H1 (cell line): Measurements from ENCODE around the gene MBNL2. TPM values are rescaled to one million over a fixed set of nuclear protein-coding genes. Genes with fewer than 3 reads are reported as not detected.

Experiments used
- CTCF ChIA-PET: fragments of 300-600 bp; sonication (Branson Sonifier 250); formaldehyde crosslinking; loops from one replicate; lab custom pipeline; 2021; ENCODE audit not compliant: partially characterized antibody; lab: Charles Lee
- POLR2A ChIA-PET: fragments of 300-600 bp; sonication (Branson Sonifier 250); formaldehyde crosslinking; loops from one replicate; lab custom pipeline; 2021; ENCODE audit warnings: inconsistent platforms; ENCODE audit not compliant: partially characterized antibody; lab: Charles Lee
- DNase-seq, 2 experiments: peaks; one replicate each; pipeline versions ENCODE4 v3.0.0 to v3.0.0-alpha.2; 2010 to 2022; ENCODE audit warnings: low spot score in 2 of 2, low read depth in 1 of 2, mixed read lengths in 1 of 2
- FAIRE-seq: peaks from 2 replicates; lab custom pipeline; 2011; peaks lifted over from hg19 to GRCh38; lab: Jason Lieb, UNC
- H2AFZ ChIP-seq: 2 replicates; pipeline ENCODE4 v1.8.1; 2012; ENCODE audit warnings: low read length, inconsistent platforms
- H2AK5ac ChIP-seq: 2 replicates; pipeline ENCODE4 v1.6.1; 2013; ENCODE audit warnings: low read depth, low read length
- H2BK120ac ChIP-seq: replicated peaks from 2 replicates; pipeline ENCODE3; 2013; ENCODE audit warnings: low read depth, low read length, inconsistent platforms
- H2BK12ac ChIP-seq: 2 replicates; pipeline ENCODE4 v1.6.1; 2013; ENCODE audit warnings: low read depth, low read length
- H2BK15ac ChIP-seq: 2 replicates; pipeline ENCODE4 v1.6.1; 2013; ENCODE audit warnings: low read length
- H2BK20ac ChIP-seq: 2 replicates; pipeline ENCODE4 v1.6.1; 2013; ENCODE audit warnings: low read length
- H2BK5ac ChIP-seq: 2 replicates; pipeline ENCODE4 v1.6.1; 2013; ENCODE audit warnings: low read depth, low read length
- H3K14ac ChIP-seq: 2 replicates; pipeline ENCODE4 v1.6.1; 2013; ENCODE audit warnings: inconsistent platforms; ENCODE audit not compliant: insufficient read length
- H3K18ac ChIP-seq: 2 replicates; pipeline ENCODE4 v1.6.1; 2013; ENCODE audit warnings: low read length; ENCODE audit errors: extremely low read depth
- H3K23ac ChIP-seq: 2 replicates; pipeline ENCODE4 v1.6.1; 2013; ENCODE audit warnings: inconsistent platforms; ENCODE audit not compliant: insufficient read length
- H3K23me2 ChIP-seq: 2 replicates; pipeline ENCODE4 v1.6.1; 2013; ENCODE audit warnings: low read depth, low read length
- H3K27ac ChIP-seq: 2 replicates; pipeline ENCODE4 v1.6.1; 2011; ENCODE audit warnings: low read depth, low read length, inconsistent platforms
- H3K27me3 ChIP-seq, 4 experiments: replicated peaks in 1 of 4; 1 replicate in 1 of 4; 2 replicates in 3 of 4; pipeline versions ENCODE4 v1.6.1 to v1.8.1; 2011 to 2013; ENCODE audit warnings: low read length in 3 of 4, mild to moderate bottlenecking in 3 of 4, inconsistent platforms in 2 of 4, mixed read lengths in 2 of 4, moderate library complexity in 1 of 4; ENCODE audit not compliant: control insufficient read depth in 3 of 4, insufficient read depth in 3 of 4; ENCODE audit errors: extremely low read depth in 1 of 4
- H3K36me3 ChIP-seq, 4 experiments: 2 replicates each; pipeline versions ENCODE4 v1.6.1 to v1.8.1; 2011 to 2013; ENCODE audit warnings: mild to moderate bottlenecking in 4 of 4, low read length in 3 of 4, moderate library complexity in 2 of 4, control low read depth in 1 of 4, inconsistent platforms in 1 of 4; ENCODE audit not compliant: insufficient read depth in 4 of 4, control insufficient read depth in 2 of 4
- H3K4ac ChIP-seq: replicated peaks from 2 replicates; pipeline ENCODE3; 2013; ENCODE audit warnings: low read length, low read depth, mixed read lengths, inconsistent platforms; ENCODE audit not compliant: insufficient read length
- H3K4me1 ChIP-seq, 4 experiments: replicated peaks in 1 of 4; 1 replicate in 1 of 4; 2 replicates in 3 of 4; pipeline versions ENCODE4 v1.6.1 to v1.8.1; 2011 to 2013; ENCODE audit warnings: low read length in 3 of 4, inconsistent platforms in 2 of 4, mixed read lengths in 1 of 4; ENCODE audit not compliant: insufficient read depth in 4 of 4, control insufficient read depth in 3 of 4
- H3K4me2 ChIP-seq, 2 experiments: 2 replicates each; pipeline versions ENCODE4 v1.6.1 to v1.8.1; 2011 to 2013; ENCODE audit warnings: low read depth in 2 of 2, low read length in 2 of 2, control low read depth in 1 of 2, inconsistent platforms in 1 of 2, mild to moderate bottlenecking in 1 of 2; ENCODE audit not compliant: insufficient read depth in 1 of 2
- H3K4me3 ChIP-seq, 4 experiments: fragments of 200-600, 300-600 bp in 1 of 4; sonication (generic), shearing (Covaris generic), sonication (Bioruptor Twin) in 1 of 4; 2 replicates each; pipeline versions ENCODE4 v1.5.1 to v1.8.1; 2011 to 2016; ENCODE audit warnings: low read length in 4 of 4, low read depth in 3 of 4, control low read depth in 2 of 4, inconsistent platforms in 2 of 4, mild to moderate bottlenecking in 2 of 4, mixed read lengths in 1 of 4, moderate library complexity in 1 of 4; ENCODE audit not compliant: insufficient read depth in 2 of 4; ENCODE audit errors: extremely low read depth in 1 of 4
- H3K56ac ChIP-seq: replicated peaks from 2 replicates; pipeline ENCODE3; 2013; ENCODE audit warnings: low read depth, mild to moderate bottlenecking, mixed read lengths, low read length, inconsistent platforms; ENCODE audit not compliant: insufficient read length
- H3K79me1 ChIP-seq: 2 replicates; pipeline ENCODE4 v1.6.1; 2013; ENCODE audit warnings: low read depth, low read length, control low read depth
- H3K79me2 ChIP-seq, 2 experiments: 2 replicates each; pipeline versions ENCODE4 v1.6.1 to v1.8.1; 2012 to 2013; ENCODE audit warnings: low read length in 2 of 2, mild to moderate bottlenecking in 2 of 2, inconsistent platforms in 1 of 2; ENCODE audit not compliant: insufficient read depth in 2 of 2, control insufficient read depth in 1 of 2
- H3K9ac ChIP-seq, 4 experiments: replicated peaks in 1 of 4; 1 replicate in 1 of 4; 2 replicates in 3 of 4; pipeline versions ENCODE4 v1.6.1 to v1.8.1; 2011 to 2013; ENCODE audit warnings: low read depth in 3 of 4, low read length in 3 of 4, control low read depth in 2 of 4, mild to moderate bottlenecking in 2 of 4, moderate library complexity in 2 of 4, inconsistent platforms in 1 of 4; ENCODE audit errors: extremely low read depth in 1 of 4
- H3K9me3 ChIP-seq, 2 experiments: 2 replicates each; pipeline versions ENCODE4 v1.6.1 to v1.8.1; 2012 to 2013; ENCODE audit warnings: mild to moderate bottlenecking in 2 of 2, moderate library complexity in 2 of 2, control low read depth in 1 of 2, inconsistent platforms in 1 of 2, low read depth in 1 of 2, low read length in 1 of 2, mixed read lengths in 1 of 2; ENCODE audit not compliant: insufficient read depth in 2 of 2
- H4K20me1 ChIP-seq, 2 experiments: replicated peaks in 1 of 2; 2 replicates each; pipeline versions ENCODE3 to v1.8.1; 2011 to 2013; ENCODE audit warnings: inconsistent platforms in 2 of 2, low read length in 2 of 2, mild to moderate bottlenecking in 1 of 2; ENCODE audit not compliant: insufficient read depth in 2 of 2, control insufficient read depth in 1 of 2
- H4K5ac ChIP-seq: 2 replicates; pipeline ENCODE4 v1.6.1; 2013; ENCODE audit warnings: low read length, low read depth, mixed read lengths, inconsistent platforms; ENCODE audit not compliant: insufficient read length
- H4K8ac ChIP-seq: 2 replicates; pipeline ENCODE4 v1.8.0; 2013; ENCODE audit warnings: mild to moderate bottlenecking, moderate library complexity, low read length, inconsistent platforms; ENCODE audit not compliant: insufficient read depth; ENCODE audit errors: extremely low read depth
- H4K91ac ChIP-seq: replicated peaks from 2 replicates; pipeline ENCODE3; 2013; ENCODE audit warnings: low read length, mixed read lengths, inconsistent platforms; ENCODE audit not compliant: insufficient read length
- CEBPB ChIP-seq: IDR thresholded peaks from 2 replicates; pipeline ENCODE4 v1.6.1; 2012; ENCODE audit warnings: low read depth, low read length
- POU5F1 ChIP-seq: IDR thresholded peaks from 2 replicates; pipeline ENCODE4 v1.6.1; 2011; ENCODE audit warnings: low read depth, mild to moderate bottlenecking, low read length, moderate library complexity
- SP4 ChIP-seq: IDR thresholded peaks from 2 replicates; pipeline ENCODE4 v1.6.1; 2012; ENCODE audit warnings: low read length, inconsistent platforms
- WGBS, 2 experiments: shearing (Covaris generic) in 1 of 2; methylation state at CpG; one replicate each; pipeline versions ENCODE4 v1.1.6 to v1.1.7; 2013 to 2015; ENCODE audit warnings: low lambda C conversion rate in 2 of 2, mixed read lengths in 2 of 2, inconsistent platforms in 1 of 2, low coverage in 1 of 2, missing lambda C conversion rate in 1 of 2; ENCODE audit not compliant: insufficient replicate concordance in 2 of 2, insufficient coverage in 1 of 2, insufficient read length in 1 of 2; ENCODE audit errors: extremely low coverage in 1 of 2, missing lambda C conversion rate in 1 of 2; 5-methylcytosine and 5-hydroxymethylcytosine counted together
- polyA plus RNA-seq, 7 experiments: library from polyadenylated mRNA; depleted of rRNA in 3 of 7; stranded (reverse) in 5 of 7; unstranded in 2 of 7; fragments of >200 nt in 5 of 7; fragments of 200-250 nt in 2 of 7; gene quantifications; 1 replicate in 5 of 7; 2 replicates in 1 of 7; 4 replicates in 1 of 7; pipeline versions ENCODE4 v1.2.1 to v1.2.3, GENCODE V29; 2011 to 2013; ENCODE audit warnings: missing spikeins in 2 of 7, mixed read lengths in 2 of 7
- total RNA-seq: library from RNA; stranded (reverse); fragmentation: NEBNext Ultra II Directional; extraction: Animal tissue kit (Norgen Biotek cat#: 25700); gene quantifications from 2 replicates; pipeline ENCODE4 v1.2.1, GENCODE V29; 2021

Gene MBNL2
- total and polyA plus RNA-seq, 2 of the 8 experiments (the other 6 are each of a cell fraction or from before 2014, with no cell fraction given): 1.0 to 2.6 TPM

- Histone ChIP-seq H3K79me1 (no peaks in the 10 kb centered on the region), H3K4me2 (no peak overlapping the region), H3K4ac (no peak overlapping the region), H2BK5ac (no peak overlapping the region), H3K4me1 (no peaks in the 10 kb centered on the region), H4K5ac (no peak overlapping the region), H2BK20ac (no peak overlapping the region), H2BK15ac (no peak overlapping the region), H3K14ac (no peak overlapping the region), H3K56ac (no peak overlapping the region), H4K91ac (no peak overlapping the region), H3K79me2 (no peaks in the 10 kb centered on the region), H4K20me1 (no peaks in the 10 kb centered on the region), H3K27me3 (no peaks in the 10 kb centered on the region), H3K18ac (no peak overlapping the region), H3K9me3 (no peaks in the 10 kb centered on the region), H2AFZ (no peak overlapping the region), H3K4me3 (no peak overlapping the region), H2AK5ac (no peak overlapping the region), H2BK120ac (no peak overlapping the region), H4K8ac (no peak overlapping the region), H3K23ac (no peak overlapping the region), H2BK12ac (no peak overlapping the region), H3K23me2 (no peaks in the 10 kb centered on the region), H3K27ac (no peak overlapping the region), H3K36me3 (no peaks in the 10 kb centered on the region), H3K9ac (no peak overlapping the region)
- ChIA-PET POLR2A (no interaction called here), CTCF (interaction anchor here (2.1 kb wide), 1 partner anchor 35 kb away, joined by 5 read pairs; no protein-coding TSS in a partner anchor)
- 100% methylated on average over 3 of the region's 3 CpGs; no CpG with 5 or more reads in 1 of the 2 experiments for WGBS, 2 experiments
- DNase-seq (no peak), FAIRE-seq (no peak)
- TF ChIP-seq POU5F1 (no peak), CEBPB (no peak), SP4 (no peak)
These were observed 80.5 kb downstream of the MBNL2 start for GRCh38 chr13:97302611-97303010.
